ENCODE data around the gene MMP2. TPM values are rescaled to one million over a fixed set of nuclear protein-coding genes. Genes with fewer than 3 reads are reported as not detected.

MMP2 gene
- total and polyA plus RNA-seq, 10 of the 15 experiments (the other 5 are each of a cell fraction or from before 2014, with no cell fraction given): 0.37 to 0.80 (median 0.59) TPM; not detected in 7

GRCh38 chr16:55480228-55480655 is 1.2 kb downstream of the MMP2 start:
- RAD21 ChIA-PET (ENCODE audit: unreplicated experiment): no interaction called here
- Histone ChIP-seq H3K9ac (ENCODE audit: control insufficient read depth, insufficient read depth, low read length) (no peak overlapping the region), H3K27me3 (replicated peaks in 1 of 2; ENCODE audit: control insufficient read depth in 2 of 2, insufficient read depth in 2 of 2, low read length in 1 of 2) (no peaks in the 10 kb centered on the region; a peak in 1 of 4 replicates), H3K79me2 (ENCODE audit: control insufficient read depth, insufficient read depth, low read length) (no peaks in the 10 kb centered on the region), H3K4me2 (ENCODE audit: control insufficient read depth, insufficient read depth) (no peak overlapping the region), H3K4me1 (ENCODE audit: control insufficient read depth, insufficient read depth, low read length) (no peaks in the 10 kb centered on the region), H3K9me3 (replicated peaks; ENCODE audit: control insufficient read depth, insufficient read depth, low read length) (no peaks in the 10 kb centered on the region), H3K36me3 (ENCODE audit: control insufficient read depth in 2 of 2, insufficient read depth in 2 of 2, low read length in 1 of 2) (no peaks in the 10 kb centered on the region), H3K4me3 (no peak overlapping the region), H4K20me1 (ENCODE audit: control insufficient read depth, insufficient read depth) (no peaks in the 10 kb centered on the region), H2AFZ (ENCODE audit: control insufficient read depth, low read depth, low read length) (no peak overlapping the region), H3K27ac (ENCODE audit: control insufficient read depth, insufficient read depth) (no peak overlapping the region)
- 48% methylated on average over 22 of the region's 25 CpGs for WGBS (ENCODE audit: insufficient coverage, insufficient replicate concordance, low lambda C conversion rate, missing lambda C conversion rate)
- in situ Hi-C loops (cut with MboI) (no loop called here), intact Hi-C loops (cut with micrococcal nuclease; ENCODE audit: unreplicated experiment) (no loop called here)
- POLR2A ChIA-PET: no interaction called here
- CTCF ChIA-PET: no interaction called here
- no TSS peak for BruUV-seq (replicated peaks)
- ATAC-seq (no peak), DNase-seq (ENCODE audit: low read depth, low spot score) (no peak), FAIRE-seq (no peak)
- SMC1A ChIA-PET (ENCODE audit: uncharacterized antibody, unreplicated experiment): no interaction called here
- TF ChIP-seq CREM (IDR thresholded peaks at IDR 0.05; ENCODE audit: low read depth) (no peak), ZZZ3 (IDR thresholded peaks at IDR 0.05; ENCODE audit: control insufficient read depth, insufficient read length, low read depth) (no peak), BCL3 (IDR thresholded peaks at IDR 0.05; ENCODE audit: borderline replicate concordance, insufficient read depth, low read depth, low read length, poor library complexity, severe bottlenecking) (no peak)
- TF ChIP-seq, protein P1, sequence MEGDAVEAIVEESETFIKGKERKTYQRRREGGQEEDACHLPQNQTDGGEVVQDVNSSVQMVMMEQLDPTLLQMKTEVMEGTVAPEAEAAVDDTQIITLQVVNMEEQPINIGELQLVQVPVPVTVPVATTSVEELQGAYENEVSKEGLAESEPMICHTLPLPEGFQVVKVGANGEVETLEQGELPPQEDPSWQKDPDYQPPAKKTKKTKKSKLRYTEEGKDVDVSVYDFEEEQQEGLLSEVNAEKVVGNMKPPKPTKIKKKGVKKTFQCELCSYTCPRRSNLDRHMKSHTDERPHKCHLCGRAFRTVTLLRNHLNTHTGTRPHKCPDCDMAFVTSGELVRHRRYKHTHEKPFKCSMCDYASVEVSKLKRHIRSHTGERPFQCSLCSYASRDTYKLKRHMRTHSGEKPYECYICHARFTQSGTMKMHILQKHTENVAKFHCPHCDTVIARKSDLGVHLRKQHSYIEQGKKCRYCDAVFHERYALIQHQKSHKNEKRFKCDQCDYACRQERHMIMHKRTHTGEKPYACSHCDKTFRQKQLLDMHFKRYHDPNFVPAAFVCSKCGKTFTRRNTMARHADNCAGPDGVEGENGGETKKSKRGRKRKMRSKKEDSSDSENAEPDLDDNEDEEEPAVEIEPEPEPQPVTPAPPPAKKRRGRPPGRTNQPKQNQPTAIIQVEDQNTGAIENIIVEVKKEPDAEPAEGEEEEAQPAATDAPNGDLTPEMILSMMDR (IDR thresholded peaks at IDR 0.05 in 2 of 3, conservative IDR thresholded peaks at IDR 0.05 in 1 of 3; ENCODE audit: control insufficient read depth in 2 of 3, extremely low read depth in 1 of 3, insufficient read depth in 1 of 3, low read depth in 3 of 3, low read length in 3 of 3): no peak

All from GM12878 (cell line).